HepG2 (cell line): Measurements from ENCODE around the gene ZNRF3. TPM values are rescaled to one million over a fixed set of nuclear protein-coding genes. Genes with fewer than 3 reads are reported as not detected.

Experiments used
- EED ChIP-seq: sonication (generic); formaldehyde crosslinking; IDR thresholded peaks from 2 replicates; pipeline ENCODE4 v1.5.0; 2020; ENCODE audit warnings: mild to moderate bottlenecking, missing genetic modification reagents
- HDAC6 ChIP-seq: fragments of 200-600 bp; sonication (generic); IDR thresholded peaks from 2 replicates; pipeline ENCODE4 v1.7.0; 2017; ENCODE audit warnings: mild to moderate bottlenecking, antibody characterized with exemption, low read length, low read depth
- HNF4A ChIP-seq: sonication (generic); formaldehyde crosslinking; IDR thresholded peaks from 2 replicates; pipeline ENCODE4 v1.4.0; 2020; ENCODE audit warnings: missing genetic modification reagents
- MTF1 ChIP-seq: sonication (generic); formaldehyde crosslinking; IDR thresholded peaks from 2 replicates; pipeline ENCODE4 v1.5.0; 2020; ENCODE audit warnings: missing genetic modification reagents
- POLR2G ChIP-seq: fragments of 200-400 bp; formaldehyde crosslinking; IDR thresholded peaks from 2 replicates; pipeline ENCODE4 v1.6.1; 2018; ENCODE audit warnings: mild to moderate bottlenecking, low read depth, low read length, moderate library complexity
- PRMT3 ChIP-seq: sonication (generic); formaldehyde crosslinking; IDR thresholded peaks from 2 replicates; pipeline ENCODE4 v1.8.1; 2022; ENCODE audit warnings: low read depth, mild to moderate bottlenecking, moderate library complexity, missing genetic modification reagents, borderline replicate concordance
- RBM22 ChIP-seq: fragments of 200-400 bp; formaldehyde crosslinking; optimal IDR thresholded peaks from 2 replicates; pipeline ENCODE3; 2017; ENCODE audit warnings: mild to moderate bottlenecking, low read length, moderate library complexity
- RCOR2 ChIP-seq: IDR thresholded peaks from 2 replicates; pipeline ENCODE4 v1.6.1; 2016; ENCODE audit warnings: missing biosample characterization, missing genetic modification reagents
- REPIN1 ChIP-seq: sonication (generic); formaldehyde crosslinking; IDR thresholded peaks from 2 replicates; pipeline ENCODE4 v1.8.0; 2022; ENCODE audit warnings: missing genetic modification reagents, low read depth, mild to moderate bottlenecking, borderline replicate concordance
- SALL1 ChIP-seq: sonication (generic); formaldehyde crosslinking; IDR thresholded peaks from 2 replicates; pipeline ENCODE4 v1.8.0; 2022; ENCODE audit warnings: mild to moderate bottlenecking, missing genetic modification reagents
- TOPORS ChIP-seq: sonication (generic); formaldehyde crosslinking; IDR thresholded peaks from 2 replicates; pipeline ENCODE4 v1.8.0; 2023; ENCODE audit warnings: mild to moderate bottlenecking, missing genetic modification reagents
- ZEB1 ChIP-seq: IDR thresholded peaks from 2 replicates; pipeline ENCODE4 v1.6.1; 2012; ENCODE audit warnings: mild to moderate bottlenecking, low read depth, inconsistent platforms; ENCODE audit not compliant: insufficient replicate concordance
- ZFP36L1 ChIP-seq: sonication (generic); formaldehyde crosslinking; IDR thresholded peaks from 2 replicates; pipeline ENCODE4 v1.8.0; 2022; ENCODE audit warnings: mild to moderate bottlenecking, missing genetic modification reagents, moderate library complexity
- ZNF138 ChIP-seq: sonication (generic); formaldehyde crosslinking; IDR thresholded peaks from 2 replicates; pipeline ENCODE4 v1.5.0; 2020; ENCODE audit warnings: mild to moderate bottlenecking, low read depth, missing genetic modification reagents
- ZNF282 ChIP-seq: fragments of 450-650 bp; IDR thresholded peaks from 2 replicates; pipeline ENCODE4 v1.6.1; 2018; ENCODE audit not compliant: partially characterized antibody
- ZNF605 ChIP-seq: sonication (generic); formaldehyde crosslinking; IDR thresholded peaks from 2 replicates; pipeline ENCODE4 v1.8.0; 2022; ENCODE audit warnings: mild to moderate bottlenecking, missing genetic modification reagents
- ZNF644 ChIP-seq: IDR thresholded peaks from 2 replicates; pipeline ENCODE4 v1.6.1; 2016; ENCODE audit warnings: low read depth
- ZSCAN22 ChIP-seq: sonication (generic); formaldehyde crosslinking; IDR thresholded peaks from 2 replicates; pipeline ENCODE4 v1.4.0; 2020; ENCODE audit warnings: mild to moderate bottlenecking, missing genetic modification reagents
- polyA plus RNA-seq, 8 experiments: library from polyadenylated mRNA; depleted of rRNA in 3 of 8; stranded (reverse) in 7 of 8; unstranded in 1 of 8; fragments of >200 nt; fragmentation: Illumina TruSeq in 4 of 8; extraction: Trizol in 4 of 8; gene quantifications; 2 replicates each; pipeline versions ENCODE4 v1.2.1 to v1.2.3, GENCODE V29; 2011 to 2016; ENCODE audit warnings: low read depth in 4 of 8, missing spikeins in 1 of 8, mixed read lengths in 1 of 8; ENCODE audit not compliant: insufficient read depth in 1 of 8
- total RNA-seq, 5 experiments: library from RNA; depleted of rRNA; stranded (reverse); fragments of >200 nt; fragmentation: Illumina TruSeq; extraction: Trizol; gene quantifications; 2 replicates each; pipeline ENCODE4 v1.2.3, GENCODE V29; 2016; ENCODE audit warnings: low read depth in 1 of 5
- TF ChIP-seq, protein P1 (sequence below): fragments of 450-650 bp; IDR thresholded peaks from 2 replicates; pipeline ENCODE4 v1.6.1; 2017
- TF ChIP-seq, protein P2 (sequence below): sonication (generic); formaldehyde crosslinking; IDR thresholded peaks from 2 replicates; pipeline ENCODE4 v1.8.0; 2022; ENCODE audit warnings: mild to moderate bottlenecking, missing genetic modification reagents, borderline replicate concordance
- TF ChIP-seq, protein P3 (sequence below): sonication (generic); formaldehyde crosslinking; IDR thresholded peaks from 2 replicates; pipeline ENCODE4 v1.5.0; 2020; ENCODE audit warnings: mild to moderate bottlenecking, missing genetic modification reagents, moderate library complexity
- TF ChIP-seq, protein P4 (sequence below): sonication (generic); formaldehyde crosslinking; IDR thresholded peaks from 2 replicates; pipeline ENCODE4 v1.5.1; 2020; ENCODE audit warnings: missing genetic modification reagents, mild to moderate bottlenecking, borderline replicate concordance
- TF ChIP-seq, protein P5 (sequence below): sonication (generic); formaldehyde crosslinking; IDR thresholded peaks from 2 replicates; pipeline ENCODE4 v1.5.1; 2020; ENCODE audit warnings: mild to moderate bottlenecking, missing genetic modification reagents, moderate library complexity

Gene ZNRF3
- total and polyA plus RNA-seq, 2 of the 13 experiments (the other 11 are each of a cell fraction or from before 2014, with no cell fraction given) = 20.3 to 36.7 TPM

DNA sequence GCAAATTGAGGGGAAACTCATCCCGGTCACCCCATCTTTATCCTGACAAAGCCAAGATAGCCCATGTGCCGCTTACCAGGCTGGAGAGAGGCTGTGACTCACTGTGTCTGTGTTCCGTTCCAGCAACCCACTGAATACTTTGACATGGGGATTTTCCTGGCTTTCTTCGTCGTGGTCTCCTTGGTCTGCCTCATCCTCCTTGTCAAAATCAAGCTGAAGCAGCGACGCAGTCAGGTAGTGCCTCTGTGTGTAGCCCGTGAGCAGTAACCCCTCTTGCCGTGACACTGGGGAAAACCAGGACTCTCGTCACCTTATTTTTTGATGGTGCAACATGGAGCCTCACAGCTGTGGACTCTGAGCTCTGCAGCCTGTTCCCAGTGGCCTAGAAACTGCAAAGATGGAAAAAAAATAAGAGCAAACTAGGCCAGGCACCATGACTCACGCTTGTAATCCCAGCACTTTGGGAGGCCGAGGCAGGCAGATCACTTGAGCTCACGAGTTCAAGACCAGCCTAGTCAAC, 161.3 kb downstream of the ZNRF3 start (continued):
- TF ChIP-seq, protein P1, sequence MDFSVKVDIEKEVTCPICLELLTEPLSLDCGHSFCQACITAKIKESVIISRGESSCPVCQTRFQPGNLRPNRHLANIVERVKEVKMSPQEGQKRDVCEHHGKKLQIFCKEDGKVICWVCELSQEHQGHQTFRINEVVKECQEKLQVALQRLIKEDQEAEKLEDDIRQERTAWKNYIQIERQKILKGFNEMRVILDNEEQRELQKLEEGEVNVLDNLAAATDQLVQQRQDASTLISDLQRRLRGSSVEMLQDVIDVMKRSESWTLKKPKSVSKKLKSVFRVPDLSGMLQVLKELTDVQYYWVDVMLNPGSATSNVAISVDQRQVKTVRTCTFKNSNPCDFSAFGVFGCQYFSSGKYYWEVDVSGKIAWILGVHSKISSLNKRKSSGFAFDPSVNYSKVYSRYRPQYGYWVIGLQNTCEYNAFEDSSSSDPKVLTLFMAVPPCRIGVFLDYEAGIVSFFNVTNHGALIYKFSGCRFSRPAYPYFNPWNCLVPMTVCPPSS = no peak
- TF ChIP-seq, protein P2, sequence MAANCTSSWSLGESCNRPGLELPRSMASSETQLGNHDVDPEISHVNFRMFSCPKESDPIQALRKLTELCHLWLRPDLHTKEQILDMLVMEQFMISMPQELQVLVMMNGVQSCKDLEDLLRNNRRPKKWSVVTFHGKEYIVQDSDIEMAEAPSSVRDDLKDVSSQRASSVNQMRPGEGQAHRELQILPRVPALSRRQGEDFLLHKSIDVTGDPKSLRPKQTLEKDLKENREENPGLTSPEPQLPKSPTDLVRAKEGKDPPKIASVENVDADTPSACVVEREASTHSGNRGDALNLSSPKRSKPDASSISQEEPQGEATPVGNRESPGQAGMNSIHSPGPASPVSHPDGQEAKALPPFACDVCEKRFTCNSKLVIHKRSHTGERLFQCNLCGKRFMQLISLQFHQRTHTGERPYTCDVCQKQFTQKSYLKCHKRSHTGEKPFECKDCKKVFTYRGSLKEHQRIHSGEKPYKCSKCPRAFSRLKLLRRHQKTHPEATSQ = no peak
- no peak for TF ChIP-seq POLR2G
- TF ChIP-seq, protein P3, sequence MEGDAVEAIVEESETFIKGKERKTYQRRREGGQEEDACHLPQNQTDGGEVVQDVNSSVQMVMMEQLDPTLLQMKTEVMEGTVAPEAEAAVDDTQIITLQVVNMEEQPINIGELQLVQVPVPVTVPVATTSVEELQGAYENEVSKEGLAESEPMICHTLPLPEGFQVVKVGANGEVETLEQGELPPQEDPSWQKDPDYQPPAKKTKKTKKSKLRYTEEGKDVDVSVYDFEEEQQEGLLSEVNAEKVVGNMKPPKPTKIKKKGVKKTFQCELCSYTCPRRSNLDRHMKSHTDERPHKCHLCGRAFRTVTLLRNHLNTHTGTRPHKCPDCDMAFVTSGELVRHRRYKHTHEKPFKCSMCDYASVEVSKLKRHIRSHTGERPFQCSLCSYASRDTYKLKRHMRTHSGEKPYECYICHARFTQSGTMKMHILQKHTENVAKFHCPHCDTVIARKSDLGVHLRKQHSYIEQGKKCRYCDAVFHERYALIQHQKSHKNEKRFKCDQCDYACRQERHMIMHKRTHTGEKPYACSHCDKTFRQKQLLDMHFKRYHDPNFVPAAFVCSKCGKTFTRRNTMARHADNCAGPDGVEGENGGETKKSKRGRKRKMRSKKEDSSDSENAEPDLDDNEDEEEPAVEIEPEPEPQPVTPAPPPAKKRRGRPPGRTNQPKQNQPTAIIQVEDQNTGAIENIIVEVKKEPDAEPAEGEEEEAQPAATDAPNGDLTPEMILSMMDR (CRISPR knock-in tag) = no peak
- TF ChIP-seq, protein P4, sequence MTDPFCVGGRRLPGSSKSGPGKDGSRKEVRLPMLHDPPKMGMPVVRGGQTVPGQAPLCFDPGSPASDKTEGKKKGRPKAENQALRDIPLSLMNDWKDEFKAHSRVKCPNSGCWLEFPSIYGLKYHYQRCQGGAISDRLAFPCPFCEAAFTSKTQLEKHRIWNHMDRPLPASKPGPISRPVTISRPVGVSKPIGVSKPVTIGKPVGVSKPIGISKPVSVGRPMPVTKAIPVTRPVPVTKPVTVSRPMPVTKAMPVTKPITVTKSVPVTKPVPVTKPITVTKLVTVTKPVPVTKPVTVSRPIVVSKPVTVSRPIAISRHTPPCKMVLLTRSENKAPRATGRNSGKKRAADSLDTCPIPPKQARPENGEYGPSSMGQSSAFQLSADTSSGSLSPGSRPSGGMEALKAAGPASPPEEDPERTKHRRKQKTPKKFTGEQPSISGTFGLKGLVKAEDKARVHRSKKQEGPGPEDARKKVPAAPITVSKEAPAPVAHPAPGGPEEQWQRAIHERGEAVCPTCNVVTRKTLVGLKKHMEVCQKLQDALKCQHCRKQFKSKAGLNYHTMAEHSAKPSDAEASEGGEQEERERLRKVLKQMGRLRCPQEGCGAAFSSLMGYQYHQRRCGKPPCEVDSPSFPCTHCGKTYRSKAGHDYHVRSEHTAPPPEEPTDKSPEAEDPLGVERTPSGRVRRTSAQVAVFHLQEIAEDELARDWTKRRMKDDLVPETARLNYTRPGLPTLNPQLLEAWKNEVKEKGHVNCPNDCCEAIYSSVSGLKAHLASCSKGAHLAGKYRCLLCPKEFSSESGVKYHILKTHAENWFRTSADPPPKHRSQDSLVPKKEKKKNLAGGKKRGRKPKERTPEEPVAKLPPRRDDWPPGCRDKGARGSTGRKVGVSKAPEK (CRISPR knock-in tag) = no peak
- TF ChIP-seq MTF1 (CRISPR knock-in tag) = no peak
- TF ChIP-seq, protein P5, sequence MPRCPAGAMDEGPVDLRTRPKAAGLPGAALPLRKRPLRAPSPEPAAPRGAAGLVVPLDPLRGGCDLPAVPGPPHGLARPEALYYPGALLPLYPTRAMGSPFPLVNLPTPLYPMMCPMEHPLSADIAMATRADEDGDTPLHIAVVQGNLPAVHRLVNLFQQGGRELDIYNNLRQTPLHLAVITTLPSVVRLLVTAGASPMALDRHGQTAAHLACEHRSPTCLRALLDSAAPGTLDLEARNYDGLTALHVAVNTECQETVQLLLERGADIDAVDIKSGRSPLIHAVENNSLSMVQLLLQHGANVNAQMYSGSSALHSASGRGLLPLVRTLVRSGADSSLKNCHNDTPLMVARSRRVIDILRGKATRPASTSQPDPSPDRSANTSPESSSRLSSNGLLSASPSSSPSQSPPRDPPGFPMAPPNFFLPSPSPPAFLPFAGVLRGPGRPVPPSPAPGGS (CRISPR knock-in tag) = no peak
- TF ChIP-seq ZNF282 = no peak
- TF ChIP-seq ZNF138 (CRISPR knock-in tag) = no peak
- TF ChIP-seq ZEB1 = no peak
- TF ChIP-seq ZNF605 (CRISPR knock-in tag) = no peak
- peak; percentile 55; the same call in 1 of the 2 replicates for TF ChIP-seq SALL1
- TF ChIP-seq REPIN1 (CRISPR knock-in tag) = no peak
- TF ChIP-seq EED (CRISPR knock-in tag) = no peak
- peak; percentile 33; the same call in 1 of the 2 replicates for TF ChIP-seq RCOR2 (CRISPR knock-in tag)
- TF ChIP-seq ZSCAN22 (CRISPR knock-in tag) = no peak
- peak; percentile 64 for TF ChIP-seq RBM22
- TF ChIP-seq ZFP36L1 (CRISPR knock-in tag) = no peak
- peak; percentile 76 for TF ChIP-seq HNF4A (CRISPR knock-in tag)
- no peak for TF ChIP-seq TOPORS
- TF ChIP-seq ZNF644 (CRISPR knock-in tag) = peak; percentile 68
- no peak for TF ChIP-seq HDAC6
- TF ChIP-seq PRMT3 (CRISPR knock-in tag) = no peak
